Caki2 (cell line): Measurements from ENCODE around the gene LY6G5B. TPM values are rescaled to one million over a fixed set of nuclear protein-coding genes. Genes with fewer than 3 reads are reported as not detected.
"Not testable (repeated sequence)": the region's sequence is repeated elsewhere in the genome, so short reads cannot be mapped to it uniquely, and the experiment has no call there.

Source experiments
- DNase-seq: peaks from one replicate; pipeline ENCODE4 v3.0.0-alpha.2; 2015; ENCODE audit warnings: low read depth
- in situ Hi-C: cut with HindIII; loops from 2 replicates; pipeline ENCODE4 v1.10.0; 2016; ENCODE audit warnings: low sequenced_read_pairs, low pct_unique_long_range_greater_than_20kb, mixed read lengths
- total RNA-seq: library from RNA; depleted of rRNA; stranded (reverse); fragments of >200 nt; shearing (Covaris generic); gene quantifications from 2 replicates; pipeline ENCODE4 v1.2.3, GENCODE V29; 2014; ENCODE audit warnings: low replicate concordance

The LY6G5B gene
- total RNA-seq, 1 experiment from 2014 or later = not detected

GRCh38 chr6:31702819-31703716 lies 33.3 kb downstream of the LY6G5B start, which contains the start of gene ABHD16A:
Gene ABHD16A (minus strand): TSS chr6:31703324. CDS start chr6:31703281, 43 bp downstream.
- peak; percentile 94 for DNase-seq
- in situ Hi-C loops = no loop called here

GRCh38 chr6:31705931-31706330 lies 36.2 kb downstream of the LY6G5B start:
- in situ Hi-C loops = no loop called here
- DNase-seq = no peak

GRCh38 chr6:31706599-31706998 lies 36.8 kb downstream of the LY6G5B start, which contains the start of gene LY6G6F:
Gene LY6G6F (plus strand): TSS chr6:31706866. CDS start chr6:31706907, 41 bp downstream.
- no peak for DNase-seq
- in situ Hi-C loops = no loop called here

GRCh38 chr6:31707701-31708100 lies 37.9 kb downstream of the LY6G5B start:
- no peak for DNase-seq
- in situ Hi-C loops = no loop called here

GRCh38 chr6:31708224-31708623 lies 38.4 kb downstream of the LY6G5B start:
- no peak for DNase-seq
- in situ Hi-C loops = no loop called here

- in situ Hi-C loops, DNase-seq: not testable (repeated sequence)
Observed at GRCh38 chr6:31709157-31709556, 39.4 kb downstream of the LY6G5B start.

GRCh38 chr6:31710523-31711219 lies 40.9 kb downstream of the LY6G5B start:
- in situ Hi-C loops = no loop called here
- DNase-seq = no peak

GRCh38 chr6:31711233-31711632 lies 41.5 kb downstream of the LY6G5B start:
- in situ Hi-C loops = no loop called here
- no peak for DNase-seq

GRCh38 chr6:31712296-31712695 lies 42.5 kb downstream of the LY6G5B start:
- in situ Hi-C loops = no loop called here
- no peak for DNase-seq

GRCh38 chr6:31713465-31713864 lies 43.7 kb downstream of the LY6G5B start:
- no peak for DNase-seq
- in situ Hi-C loops = no loop called here

- in situ Hi-C loops = no loop called here
- no peak for DNase-seq
Observed at GRCh38 chr6:31713991-31714684, 44.4 kb downstream of the LY6G5B start.

- in situ Hi-C loops = no loop called here
- DNase-seq = no peak
Observed at GRCh38 chr6:31715022-31715958, 45.5 kb downstream of the LY6G5B start, which contains the start of gene LY6G6D. Gene LY6G6D (plus strand): TSS chr6:31715348. CDS start chr6:31715356, 8 bp downstream.

- DNase-seq = no peak
- in situ Hi-C loops = no loop called here
Observed at GRCh38 chr6:31717499-31718222, 47.9 kb downstream of the LY6G5B start.

GRCh38 chr6:31718265-31718664 lies 48.5 kb downstream of the LY6G5B start:
- in situ Hi-C loops = no loop called here

GRCh38 chr6:31719001-31719400 lies 49.2 kb downstream of the LY6G5B start:
- in situ Hi-C loops = no loop called here
- DNase-seq = no peak

More at GRCh38 chr6:31718265-31718664, 48.5 kb downstream of the LY6G5B start:
- DNase-seq = no peak

- in situ Hi-C loops = no loop called here
- DNase-seq = no peak
Observed at GRCh38 chr6:31720196-31720770, 50.5 kb downstream of the LY6G5B start.
